Measurements from ENCODE around the gene SMC3. TPM values are rescaled to one million over a fixed set of nuclear protein-coding genes. Genes with fewer than 3 reads are reported as not detected.
"Not testable (repeated sequence)": the region's sequence is repeated elsewhere in the genome, so short reads cannot be mapped to it uniquely, and the experiment has no call there.

SMC3 gene
- total RNA-seq, 1 donor from 2014 or later = 20.9 TPM

GRCh38 chr10:110617425-110618229, 50.1 kb downstream of the SMC3 start:
- H3K9me3 ChIP-seq (replicated peaks) = peaks cover 10% of the 10 kb centered on the region
- H3K36me3 ChIP-seq = no peaks in the 10 kb centered on the region
- H3K4me3 ChIP-seq = no peak overlapping the region
- DNase-seq = no peak
- TF ChIP-seq, protein P1, sequence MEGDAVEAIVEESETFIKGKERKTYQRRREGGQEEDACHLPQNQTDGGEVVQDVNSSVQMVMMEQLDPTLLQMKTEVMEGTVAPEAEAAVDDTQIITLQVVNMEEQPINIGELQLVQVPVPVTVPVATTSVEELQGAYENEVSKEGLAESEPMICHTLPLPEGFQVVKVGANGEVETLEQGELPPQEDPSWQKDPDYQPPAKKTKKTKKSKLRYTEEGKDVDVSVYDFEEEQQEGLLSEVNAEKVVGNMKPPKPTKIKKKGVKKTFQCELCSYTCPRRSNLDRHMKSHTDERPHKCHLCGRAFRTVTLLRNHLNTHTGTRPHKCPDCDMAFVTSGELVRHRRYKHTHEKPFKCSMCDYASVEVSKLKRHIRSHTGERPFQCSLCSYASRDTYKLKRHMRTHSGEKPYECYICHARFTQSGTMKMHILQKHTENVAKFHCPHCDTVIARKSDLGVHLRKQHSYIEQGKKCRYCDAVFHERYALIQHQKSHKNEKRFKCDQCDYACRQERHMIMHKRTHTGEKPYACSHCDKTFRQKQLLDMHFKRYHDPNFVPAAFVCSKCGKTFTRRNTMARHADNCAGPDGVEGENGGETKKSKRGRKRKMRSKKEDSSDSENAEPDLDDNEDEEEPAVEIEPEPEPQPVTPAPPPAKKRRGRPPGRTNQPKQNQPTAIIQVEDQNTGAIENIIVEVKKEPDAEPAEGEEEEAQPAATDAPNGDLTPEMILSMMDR (IDR thresholded peaks at IDR 0.05; ENCODE audit: borderline replicate concordance) = no peak
- intact Hi-C loops (cut with micrococcal nuclease) = no loop called here
- H3K27ac ChIP-seq (replicated peaks) = no peak overlapping the region
- H3K4me1 ChIP-seq = peaks cover 12% of the 10 kb centered on the region
- no peaks in the 10 kb centered on the region for H3K27me3 ChIP-seq (ENCODE audit: low read depth)

DNA sequence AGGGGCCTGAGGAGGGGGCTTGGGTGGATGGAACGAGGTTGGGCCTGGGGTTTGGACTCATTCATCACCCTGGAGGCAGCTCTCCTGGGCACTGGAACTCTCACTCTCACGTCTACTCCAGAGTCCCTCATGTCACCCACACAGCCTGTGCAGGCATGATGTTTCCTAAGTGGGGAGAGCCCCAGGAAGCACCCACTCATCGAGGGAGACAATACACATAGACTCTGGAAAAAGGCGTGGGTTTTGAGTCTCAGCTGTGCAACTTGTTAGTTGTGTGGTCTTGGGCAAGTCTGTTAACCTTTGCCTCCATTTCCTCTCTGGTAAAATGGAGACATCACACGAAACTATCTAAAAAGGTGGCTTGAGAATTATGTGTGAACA, 50.7 kb downstream of the SMC3 start:
- Histone ChIP-seq H3K36me3 (no peaks in the 10 kb centered on the region), H3K4me1 (peaks cover 12% of the 10 kb centered on the region), H3K4me3 (no peak overlapping the region), H3K9me3 (replicated peaks) (peaks cover 10% of the 10 kb centered on the region), H3K27ac (replicated peaks) (no peak overlapping the region), H3K27me3 (ENCODE audit: low read depth) (no peaks in the 10 kb centered on the region)
- TF ChIP-seq, protein P1 (IDR thresholded peaks at IDR 0.05; ENCODE audit: borderline replicate concordance) = no peak
- intact Hi-C loops (cut with micrococcal nuclease) = no loop called here
- DNase-seq = no peak

- TF ChIP-seq, protein P1 (IDR thresholded peaks at IDR 0.05; ENCODE audit: borderline replicate concordance) = no peak
- no peak for DNase-seq
- no peak overlapping the region for H3K4me3 ChIP-seq
- peaks cover 10% of the 10 kb centered on the region for H3K9me3 ChIP-seq (replicated peaks)
- peaks cover 3% of the 10 kb centered on the region for H3K4me1 ChIP-seq
- no peak overlapping the region for H3K27ac ChIP-seq (replicated peaks)
- intact Hi-C loops (cut with micrococcal nuclease) = no loop called here
- no peaks in the 10 kb centered on the region for H3K27me3 ChIP-seq (ENCODE audit: low read depth)
- no peaks in the 10 kb centered on the region for H3K36me3 ChIP-seq
Measured at GRCh38 chr10:110619514-110620397, 52.3 kb downstream of the SMC3 start.

DNA sequence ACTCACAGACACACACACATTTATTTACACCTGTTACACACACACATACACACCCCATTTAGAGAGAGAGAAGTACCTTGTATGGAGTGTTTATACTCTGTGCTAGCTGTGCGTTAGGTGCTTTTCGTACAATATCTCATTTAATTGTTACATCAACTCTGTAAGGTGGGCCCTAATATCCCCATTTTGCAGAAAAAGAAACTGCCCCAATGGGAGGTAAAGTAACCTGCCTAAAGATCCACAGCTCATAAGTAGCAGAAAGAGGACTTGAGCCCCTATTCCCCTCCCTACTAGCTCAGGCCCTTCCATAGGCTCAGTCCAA, 52.9 kb downstream of the SMC3 start:
- peaks cover 10% of the 10 kb centered on the region for H3K9me3 ChIP-seq (replicated peaks)
- H3K4me3 ChIP-seq = no peak overlapping the region
- no peaks in the 10 kb centered on the region for H3K4me1 ChIP-seq
- TF ChIP-seq, protein P1 (IDR thresholded peaks at IDR 0.05; ENCODE audit: borderline replicate concordance) = no peak
- no peaks in the 10 kb centered on the region for H3K27me3 ChIP-seq (ENCODE audit: low read depth)
- DNase-seq = no peak
- H3K36me3 ChIP-seq = no peaks in the 10 kb centered on the region
- intact Hi-C loops (cut with micrococcal nuclease) = no loop called here
- H3K27ac ChIP-seq (replicated peaks) = no peak overlapping the region

DNA sequence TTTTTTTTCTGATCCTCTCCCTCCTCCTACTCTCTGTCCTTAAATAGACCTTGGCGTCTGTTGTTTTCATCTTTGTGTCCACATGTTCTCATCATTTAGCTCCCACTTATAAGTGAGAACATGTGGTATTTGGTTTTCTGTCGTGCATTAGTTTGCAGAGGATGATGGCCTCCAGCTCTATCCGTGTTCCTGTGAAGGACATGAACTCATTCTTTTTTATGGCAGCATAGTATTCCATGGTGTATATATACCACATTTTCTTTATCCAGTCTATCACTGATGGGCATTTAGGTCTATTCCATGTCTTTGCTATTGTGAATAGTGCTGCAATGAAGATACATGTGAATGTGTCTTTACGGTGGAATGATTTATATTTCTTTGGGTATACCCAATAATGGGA, 55.8 kb downstream of the SMC3 start:
- H3K4me3 ChIP-seq; H3K27ac ChIP-seq (replicated peaks); H3K27me3 ChIP-seq (ENCODE audit: low read depth); H3K4me1 ChIP-seq; H3K9me3 ChIP-seq (replicated peaks); DNase-seq; intact Hi-C loops (cut with micrococcal nuclease); H3K36me3 ChIP-seq: not testable (repeated sequence)
